Activated naive CD4-positive, alpha-beta T cell treated with anti-CD3 and anti-CD28 coated beads for 36 hours (primary cell): ENCODE data around the gene TEX26. TPM values are rescaled to one million over a fixed set of nuclear protein-coding genes. Genes with fewer than 3 reads are reported as not detected.

Experiments used
- total RNA-seq, 2 experiments: library from RNA; stranded (reverse); gene quantifications; one replicate each; pipeline ENCODE4 v1.2.3, GENCODE V29; 2021

TEX26 gene
- total RNA-seq, 2 experiments from 2014 or later, result not detected

Other genes starting within 250 kb of the TEX26 start
- gene ALOX5AP, start 197.1 kb upstream of the TEX26 start, total RNA-seq, result 10 to 100 TPM; 21.3 to 21.7 TPM
- gene MEDAG, start 26.4 kb upstream of the TEX26 start, total RNA-seq, result not detected
- gene HSPH1, start 229.2 kb downstream of the TEX26 start, total RNA-seq, result 100 to 1,000 TPM; 122 to 150 TPM